ENCODE data around the gene TENT4B. TPM values are rescaled to one million over a fixed set of nuclear protein-coding genes. Genes with fewer than 3 reads are reported as not detected.

The TENT4B gene
- total and polyA plus RNA-seq, 8 donors = 1.9 to 7.2 (median 5.3) TPM

DNA sequence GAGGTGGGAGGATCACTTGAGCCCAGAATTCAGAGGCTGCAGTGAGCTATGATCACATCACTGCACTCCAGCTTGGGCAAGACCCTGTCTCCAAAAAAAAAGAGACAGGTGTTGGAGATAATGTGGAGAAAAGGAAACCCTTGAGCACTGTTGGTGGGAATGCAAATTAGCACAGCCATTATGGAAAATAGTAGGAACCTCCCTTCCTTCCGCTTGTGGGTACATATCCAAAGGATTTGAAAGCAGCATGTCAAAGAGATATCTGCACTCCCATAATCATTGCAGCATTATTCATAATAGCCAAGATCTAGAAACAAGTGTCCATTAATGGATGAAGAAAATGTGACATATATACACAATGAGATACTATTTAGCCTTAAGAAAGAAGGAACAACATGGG, 103.5 kb downstream of the TENT4B start:
- 57 to 59% methylated on average over 1 of the region's 1 CpG for whole genome bisulfite sequencing, 2 donors
- FAIRE-seq = no peak
- no peak for DNase-seq
- Histone ChIP-seq H3K4me1 (no peaks in the 10 kb centered on the region), H3K9me3 (no peaks in the 10 kb centered on the region), H3K27me3 (no peaks in the 10 kb centered on the region), H3K4me3 (no peak overlapping the region), H3K36me3 (no peaks in the 10 kb centered on the region), H3K27ac (no peak overlapping the region)
- TF ChIP-seq, protein P1, sequence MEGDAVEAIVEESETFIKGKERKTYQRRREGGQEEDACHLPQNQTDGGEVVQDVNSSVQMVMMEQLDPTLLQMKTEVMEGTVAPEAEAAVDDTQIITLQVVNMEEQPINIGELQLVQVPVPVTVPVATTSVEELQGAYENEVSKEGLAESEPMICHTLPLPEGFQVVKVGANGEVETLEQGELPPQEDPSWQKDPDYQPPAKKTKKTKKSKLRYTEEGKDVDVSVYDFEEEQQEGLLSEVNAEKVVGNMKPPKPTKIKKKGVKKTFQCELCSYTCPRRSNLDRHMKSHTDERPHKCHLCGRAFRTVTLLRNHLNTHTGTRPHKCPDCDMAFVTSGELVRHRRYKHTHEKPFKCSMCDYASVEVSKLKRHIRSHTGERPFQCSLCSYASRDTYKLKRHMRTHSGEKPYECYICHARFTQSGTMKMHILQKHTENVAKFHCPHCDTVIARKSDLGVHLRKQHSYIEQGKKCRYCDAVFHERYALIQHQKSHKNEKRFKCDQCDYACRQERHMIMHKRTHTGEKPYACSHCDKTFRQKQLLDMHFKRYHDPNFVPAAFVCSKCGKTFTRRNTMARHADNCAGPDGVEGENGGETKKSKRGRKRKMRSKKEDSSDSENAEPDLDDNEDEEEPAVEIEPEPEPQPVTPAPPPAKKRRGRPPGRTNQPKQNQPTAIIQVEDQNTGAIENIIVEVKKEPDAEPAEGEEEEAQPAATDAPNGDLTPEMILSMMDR (IDR thresholded peaks at IDR 0.05) = no peak
- ATAC-seq = no peak
- intact Hi-C loops (cut with DNase I) = no loop called here

DNA sequence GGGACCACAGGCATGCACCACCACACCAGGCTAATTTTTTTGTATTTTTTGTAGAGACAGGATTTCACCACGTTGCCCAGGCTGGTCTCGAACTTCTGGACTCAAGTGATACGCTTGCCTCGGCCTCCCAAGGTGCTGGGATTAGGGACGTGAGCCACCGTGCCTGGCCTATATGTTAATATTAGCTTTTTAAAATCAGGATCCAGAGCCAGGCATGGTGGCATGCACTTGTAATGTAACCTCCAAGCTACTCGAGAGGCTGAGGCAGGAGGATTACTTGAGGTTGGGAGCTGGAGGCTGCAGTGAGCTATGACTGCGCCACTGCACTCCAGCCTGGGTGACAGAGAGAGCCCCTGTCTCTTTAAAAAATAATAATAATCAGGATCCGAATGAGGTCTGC, 104.8 kb downstream of the TENT4B start:
- Histone ChIP-seq H3K36me3 (no peaks in the 10 kb centered on the region), H3K27me3 (no peaks in the 10 kb centered on the region), H3K4me1 (no peaks in the 10 kb centered on the region), H3K27ac (no peak overlapping the region), H3K4me3 (no peak overlapping the region), H3K9me3 (no peaks in the 10 kb centered on the region)
- TF ChIP-seq, protein P1 (IDR thresholded peaks at IDR 0.05) = no peak
- FAIRE-seq (no peak), ATAC-seq (no peak), DNase-seq (peak in 1 of 6 donors; percentile 28)
- 77 to 90% methylated on average over 9 of the region's 9 CpGs for WGBS, 2 donors
- intact Hi-C loops (cut with DNase I) = no loop called here

DNA sequence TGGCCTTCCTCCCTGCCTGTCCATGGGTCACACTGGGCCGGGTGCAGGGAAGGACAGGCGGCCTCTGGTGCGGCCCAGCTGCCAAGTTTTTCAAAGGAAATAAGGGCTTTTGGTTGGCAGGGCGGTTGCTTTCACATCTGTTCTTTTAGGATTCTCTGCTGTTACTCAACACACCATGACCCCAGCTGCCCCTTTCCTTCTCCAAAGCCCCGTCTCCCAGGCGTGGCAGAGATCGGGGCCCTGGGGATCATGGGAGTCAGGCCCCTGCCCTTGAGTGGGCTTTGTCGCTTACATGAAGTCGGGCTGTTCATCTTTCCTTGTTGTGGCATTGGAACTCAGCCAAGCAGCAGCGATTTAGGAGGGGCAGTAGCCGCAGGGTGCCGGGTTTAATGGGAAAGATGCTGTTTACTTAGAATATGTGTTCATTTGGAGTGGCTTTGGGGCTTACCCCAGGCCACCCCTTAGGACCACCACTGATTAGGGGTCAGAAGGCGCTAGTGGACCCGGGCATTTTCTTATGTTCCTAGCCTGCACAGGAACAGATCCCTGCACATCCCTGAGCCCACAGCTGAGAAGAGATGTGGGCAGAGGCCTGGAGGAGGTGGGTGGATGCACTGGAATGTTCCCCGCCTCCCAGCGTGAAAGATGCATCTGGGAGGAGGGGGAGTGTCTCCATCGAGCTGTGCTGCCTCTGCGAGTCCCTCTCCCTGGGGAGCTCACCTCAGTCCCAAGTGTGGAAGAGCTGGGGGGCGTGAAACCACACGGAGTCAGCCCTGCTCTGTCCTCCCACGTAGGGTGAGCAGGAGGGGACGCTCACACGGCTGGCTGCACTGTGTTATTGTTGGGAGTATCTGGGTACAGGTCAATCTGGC, 106.5 kb downstream of the TENT4B start:
- H3K9me3 ChIP-seq = no peaks in the 10 kb centered on the region
- FAIRE-seq (no peak), ATAC-seq (peak in 3 of 4 donors; percentile 26 to 50 (median 31)), DNase-seq (peak in 2 of 6 donors; percentile 14 to 45)
- H3K4me1 ChIP-seq = no peaks in the 10 kb centered on the region
- intact Hi-C loops (cut with DNase I) = no loop called here
- H3K36me3 ChIP-seq = no peaks in the 10 kb centered on the region
- TF ChIP-seq, protein P1 (IDR thresholded peaks at IDR 0.05) = no peak
- no peak overlapping the region for H3K4me3 ChIP-seq
- 67 to 70% methylated on average over 23 of the region's 23 CpGs for WGBS, 2 donors
- H3K27ac ChIP-seq = no peak overlapping the region
- no peaks in the 10 kb centered on the region for H3K27me3 ChIP-seq

DNA sequence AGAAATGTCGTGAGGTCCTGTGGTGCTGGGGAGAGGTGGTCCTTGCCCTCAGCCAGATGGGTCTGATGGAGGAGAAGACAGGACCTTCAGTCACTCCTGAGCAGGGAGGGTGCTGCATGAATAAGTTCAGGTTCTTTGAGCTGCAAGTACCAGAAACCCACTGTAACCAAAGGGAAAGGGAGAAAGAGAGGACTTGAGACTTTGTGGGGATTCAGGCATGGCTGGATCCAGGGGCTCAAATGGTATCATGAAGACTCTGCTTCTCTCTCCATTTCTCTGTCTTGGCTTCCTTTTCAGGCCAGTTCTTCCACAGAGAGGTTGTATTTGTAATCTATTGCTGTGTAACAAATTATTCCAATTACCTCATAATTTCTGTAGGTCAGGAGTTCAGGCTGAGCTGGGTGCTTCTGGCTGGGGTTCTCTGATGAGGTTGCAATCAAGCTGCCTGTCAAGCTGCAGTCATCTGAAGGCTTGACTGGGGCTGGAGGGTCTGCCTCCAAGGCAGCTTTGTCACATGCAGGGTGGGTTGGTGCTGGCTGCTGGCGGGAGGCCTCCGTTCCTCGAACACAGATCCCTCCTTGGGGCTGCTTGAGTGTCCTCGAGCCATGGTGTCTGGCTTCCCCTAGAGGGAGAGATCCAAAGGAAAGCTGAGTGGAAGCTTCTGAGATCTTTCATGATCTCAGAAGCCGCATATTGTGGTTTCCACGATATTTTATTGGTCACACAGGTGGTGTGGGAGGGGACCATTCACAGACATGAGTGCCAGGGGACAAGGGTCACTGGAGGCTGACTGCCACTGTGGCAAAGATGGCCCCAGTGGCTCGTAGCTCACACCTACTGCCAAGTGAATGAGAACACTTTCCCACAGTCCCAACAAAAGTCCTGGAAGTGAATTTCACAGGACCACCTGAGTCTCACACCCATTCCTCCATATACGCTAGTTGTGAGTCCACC, 107.4 kb downstream of the TENT4B start:
- WGBS, 2 donors = 77 to 82% methylated on average over 9 of the region's 9 CpGs
- no peak for FAIRE-seq
- H3K9me3 ChIP-seq = no peaks in the 10 kb centered on the region
- no peaks in the 10 kb centered on the region for H3K4me1 ChIP-seq
- no peak overlapping the region for H3K27ac ChIP-seq
- peak in 1 of 6 donors; percentile 25 for DNase-seq
- H3K27me3 ChIP-seq = no peaks in the 10 kb centered on the region
- H3K36me3 ChIP-seq = no peaks in the 10 kb centered on the region
- H3K4me3 ChIP-seq = no peak overlapping the region
- ATAC-seq = no peak
- TF ChIP-seq, protein P1 (IDR thresholded peaks at IDR 0.05) = no peak
- intact Hi-C loops (cut with DNase I) = no loop called here
